ENCODE results near the gene RETREG2. TPM values are rescaled to one million over a fixed set of nuclear protein-coding genes. Genes with fewer than 3 reads are reported as not detected.

The RETREG2 gene
- total RNA-seq, 1 experiment from 2014 or later = 59.5 TPM

GRCh38 chr2:219204425-219205164, 26.5 kb downstream of the RETREG2 start:
- peaks cover 28% of the 10 kb centered on the region for H3K36me3 Mint-ChIP-seq (ENCODE audit: insufficient read depth, unreplicated experiment)
- no peak overlapping the region for H3K27ac Mint-ChIP-seq (ENCODE audit: unreplicated experiment)
- no TSS peak for BruUV-seq (replicated peaks)
- H3K27me3 Mint-ChIP-seq (ENCODE audit: insufficient read depth, unreplicated experiment) = no peaks in the 10 kb centered on the region
- TF ChIP-seq, protein P1, sequence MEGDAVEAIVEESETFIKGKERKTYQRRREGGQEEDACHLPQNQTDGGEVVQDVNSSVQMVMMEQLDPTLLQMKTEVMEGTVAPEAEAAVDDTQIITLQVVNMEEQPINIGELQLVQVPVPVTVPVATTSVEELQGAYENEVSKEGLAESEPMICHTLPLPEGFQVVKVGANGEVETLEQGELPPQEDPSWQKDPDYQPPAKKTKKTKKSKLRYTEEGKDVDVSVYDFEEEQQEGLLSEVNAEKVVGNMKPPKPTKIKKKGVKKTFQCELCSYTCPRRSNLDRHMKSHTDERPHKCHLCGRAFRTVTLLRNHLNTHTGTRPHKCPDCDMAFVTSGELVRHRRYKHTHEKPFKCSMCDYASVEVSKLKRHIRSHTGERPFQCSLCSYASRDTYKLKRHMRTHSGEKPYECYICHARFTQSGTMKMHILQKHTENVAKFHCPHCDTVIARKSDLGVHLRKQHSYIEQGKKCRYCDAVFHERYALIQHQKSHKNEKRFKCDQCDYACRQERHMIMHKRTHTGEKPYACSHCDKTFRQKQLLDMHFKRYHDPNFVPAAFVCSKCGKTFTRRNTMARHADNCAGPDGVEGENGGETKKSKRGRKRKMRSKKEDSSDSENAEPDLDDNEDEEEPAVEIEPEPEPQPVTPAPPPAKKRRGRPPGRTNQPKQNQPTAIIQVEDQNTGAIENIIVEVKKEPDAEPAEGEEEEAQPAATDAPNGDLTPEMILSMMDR (IDR thresholded peaks at IDR 0.05; ENCODE audit: insufficient read depth in 1 of 2, low read depth in 1 of 2, low read length in 1 of 2, severe bottlenecking in 1 of 2, unreplicated experiment in 1 of 2) = no peak
- H3K9me3 ChIP-seq = no peaks in the 10 kb centered on the region
- H3K27me3 ChIP-seq (replicated peaks; ENCODE audit: control insufficient read depth, insufficient read depth, low read length) = no peaks in the 10 kb centered on the region
- H3K4me1 ChIP-seq = peaks cover 8% of the 10 kb centered on the region
- H3K4me1 Mint-ChIP-seq (ENCODE audit: low read depth, unreplicated experiment) = peaks cover 5% of the 10 kb centered on the region
- ChIA-PET POLR2A (no interaction called here), CTCF (interaction anchor here (1.1 kb wide), 1 partner anchor 91 kb away, joined by 3 read pairs; no protein-coding TSS in a partner anchor)
- no peaks in the 10 kb centered on the region for H3K9me3 Mint-ChIP-seq (ENCODE audit: unreplicated experiment)
- no peak overlapping the region for H3K4me3 ChIP-seq (ENCODE audit: low read depth, low read length)
- intact Hi-C loops (cut with micrococcal nuclease; ENCODE audit: unreplicated experiment) = no loop called here
- DNase-seq = no peak
- H3K36me3 ChIP-seq (ENCODE audit: control insufficient read depth, insufficient read depth, low read length) = peaks cover 9% of the 10 kb centered on the region
- H3K4me3 Mint-ChIP-seq (ENCODE audit: unreplicated experiment) = peak overlapping the region; percentile 35

GRCh38 chr2:219205165-219205538, 27.1 kb downstream of the RETREG2 start:
- Mint-ChIP-seq H3K36me3 (ENCODE audit: insufficient read depth, unreplicated experiment) (peaks cover 31% of the 10 kb centered on the region), H3K4me3 (ENCODE audit: unreplicated experiment) (peak overlapping the region; percentile 35), H3K9me3 (ENCODE audit: unreplicated experiment) (no peaks in the 10 kb centered on the region), H3K4me1 (ENCODE audit: low read depth, unreplicated experiment) (peaks cover 5% of the 10 kb centered on the region), H3K27ac (ENCODE audit: unreplicated experiment) (no peak overlapping the region), H3K27me3 (ENCODE audit: insufficient read depth, unreplicated experiment) (no peaks in the 10 kb centered on the region)
- ChIA-PET POLR2A (no interaction called here), CTCF (no interaction called here)
- Histone ChIP-seq H3K4me3 (ENCODE audit: low read depth, low read length) (no peak overlapping the region), H3K9me3 (no peaks in the 10 kb centered on the region), H3K27me3 (replicated peaks; ENCODE audit: control insufficient read depth, insufficient read depth, low read length) (no peaks in the 10 kb centered on the region), H3K4me1 (peaks cover 8% of the 10 kb centered on the region), H3K36me3 (ENCODE audit: control insufficient read depth, insufficient read depth, low read length) (peaks cover 10% of the 10 kb centered on the region)
- no TSS peak for BruUV-seq (replicated peaks)
- TF ChIP-seq, protein P1 (IDR thresholded peaks at IDR 0.05; ENCODE audit: insufficient read depth in 1 of 2, low read depth in 1 of 2, low read length in 1 of 2, severe bottlenecking in 1 of 2, unreplicated experiment in 1 of 2) = no peak
- DNase-seq = no peak
- intact Hi-C loops (cut with micrococcal nuclease; ENCODE audit: unreplicated experiment) = no loop called here

DNA sequence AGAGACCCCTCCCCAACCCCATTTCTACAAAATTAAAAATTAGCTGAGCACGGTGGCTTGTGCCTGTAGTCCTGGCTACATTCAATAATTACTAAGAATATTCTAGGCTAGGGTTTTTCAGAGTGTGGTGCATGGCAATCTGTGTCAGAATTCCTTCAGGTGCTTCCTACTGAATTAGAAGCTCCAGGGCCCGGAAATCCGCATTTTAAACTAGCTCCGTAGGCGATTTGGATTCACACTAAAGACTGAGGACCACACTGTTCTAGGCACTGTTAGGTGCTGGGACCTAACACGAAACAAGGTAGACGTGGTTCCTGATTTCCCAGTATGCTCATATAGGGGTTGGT, 27.9 kb downstream of the RETREG2 start:
- Mint-ChIP-seq H3K4me3 (ENCODE audit: unreplicated experiment) (peak overlapping the region; percentile 81), H3K27ac (ENCODE audit: unreplicated experiment) (peak overlapping the region; percentile 84), H3K36me3 (ENCODE audit: insufficient read depth, unreplicated experiment) (peaks cover 39% of the 10 kb centered on the region), H3K9me3 (ENCODE audit: unreplicated experiment) (no peaks in the 10 kb centered on the region), H3K27me3 (ENCODE audit: insufficient read depth, unreplicated experiment) (no peaks in the 10 kb centered on the region), H3K4me1 (ENCODE audit: low read depth, unreplicated experiment) (peaks cover 5% of the 10 kb centered on the region)
- Histone ChIP-seq H3K9me3 (no peaks in the 10 kb centered on the region), H3K4me3 (ENCODE audit: low read depth, low read length) (peak overlapping the region; percentile 50), H3K36me3 (ENCODE audit: control insufficient read depth, insufficient read depth, low read length) (peaks cover 12% of the 10 kb centered on the region), H3K27me3 (replicated peaks; ENCODE audit: control insufficient read depth, insufficient read depth, low read length) (no peaks in the 10 kb centered on the region), H3K4me1 (peaks cover 8% of the 10 kb centered on the region)
- TSS peak; percentile 74 for BruUV-seq (replicated peaks)
- intact Hi-C loops (cut with micrococcal nuclease; ENCODE audit: unreplicated experiment) = loop anchor here (1.0 kb wide), 2 partner anchors 23 to 28 kb away; partner anchors contain the start of genes ANKZF1, ATG9A and RETREG2
- no peak for DNase-seq
- CTCF ChIA-PET = interaction anchor here (0.7 to 2.5 kb wide), 11 partner anchors 9 to 304 kb away, joined by 3 to 13 read pairs (median 7); partner anchors contain the start of genes CNPPD1, GLB1L, STK16 and TUBA4B
- TF ChIP-seq, protein P1 (IDR thresholded peaks at IDR 0.05; ENCODE audit: insufficient read depth in 1 of 2, low read depth in 1 of 2, low read length in 1 of 2, severe bottlenecking in 1 of 2, unreplicated experiment in 1 of 2) = no peak
- POLR2A ChIA-PET = interaction anchor here (0.6 to 3.1 kb wide), 8 partner anchors 11 to 353 kb away, joined by 3 to 29 read pairs (median 8); partner anchors contain the start of genes ABCB6, CNPPD1, GLB1L and STK16
